Kidney (tissue), 14 donors: ENCODE data around the gene EXD2. TPM values are rescaled to one million over a fixed set of nuclear protein-coding genes. Genes with fewer than 3 reads are reported as not detected.
"Not testable (repeated sequence)": the region's sequence is repeated elsewhere in the genome, so short reads cannot be mapped to it uniquely, and the experiment has no call there.

ENCODE experiments used
- DNase-seq, 5 donors: peaks; one replicate each; pipeline ENCODE4 v3.0.0-alpha.2; 2013 to 2020
- FAIRE-seq: peaks from 2 replicates; lab custom pipeline; 2012; peaks lifted over from hg19 to GRCh38; lab: Jason Lieb, UNC
- H3K27ac ChIP-seq, 2 donors: one replicate each; pipeline ENCODE4 v1.7.0; 2013; ENCODE audit warnings: low read depth in 2 of 2, low read length in 2 of 2, inconsistent platforms in 1 of 2
- H3K27me3 ChIP-seq: one replicate; pipeline ENCODE4 v1.7.1; 2013; ENCODE audit warnings: low read length, inconsistent platforms; ENCODE audit not compliant: control insufficient read depth, insufficient read depth
- H3K36me3 ChIP-seq, 3 donors: one replicate each; pipeline versions ENCODE4 v1.7.0 to v1.7.1; 2013; ENCODE audit warnings: low read length in 3 of 3, control low read depth in 1 of 3, inconsistent platforms in 1 of 3; ENCODE audit not compliant: insufficient read depth in 3 of 3, control insufficient read depth in 2 of 3
- H3K4me1 ChIP-seq, 3 donors: one replicate each; pipeline versions ENCODE4 v1.7.0 to v1.7.1; 2013; ENCODE audit warnings: low read length in 3 of 3, inconsistent platforms in 1 of 3, low read depth in 1 of 3; ENCODE audit not compliant: control insufficient read depth in 2 of 3, insufficient read depth in 2 of 3
- H3K4me3 ChIP-seq, 3 donors: one replicate each; pipeline versions ENCODE4 v1.7.0 to v1.8.1; 2013; ENCODE audit warnings: low read length in 3 of 3, control low read depth in 1 of 3, inconsistent platforms in 1 of 3
- H3K9ac ChIP-seq, 3 donors: one replicate each; pipeline versions ENCODE4 v1.7.0 to v1.7.1; 2013; ENCODE audit warnings: low read length in 3 of 3, control low read depth in 1 of 3, inconsistent platforms in 1 of 3
- H3K9me3 ChIP-seq, 3 donors: one replicate each; pipeline versions ENCODE4 v1.7.0 to v1.7.1; 2013; ENCODE audit warnings: low read length in 3 of 3, control low read depth in 1 of 3, inconsistent platforms in 1 of 3; ENCODE audit not compliant: control insufficient read depth in 2 of 3, insufficient read depth in 1 of 3
- intact Hi-C: fragments of 100-400 bp; cut with DNase I; formaldehyde crosslinking; loops from one replicate; pipeline ENCODE4 v1.11.1; 2022
- polyA plus RNA-seq: library from polyadenylated mRNA; stranded (reverse); fragments of 350-450 nt; fragmentation: Illumina TruSeq; extraction: RNeasy Lipid Tissue Mini Kit (QIAGEN cat#74804); gene quantifications from one replicate; pipeline ENCODE4 v1.2.3, GENCODE V29; 2014; ENCODE audit warnings: low read depth, low replicate concordance; ENCODE audit not compliant: insufficient read depth
- total RNA-seq: library from RNA; stranded (reverse); fragmentation: NEBNext Ultra II Directional; extraction: Animal tissue kit (Norgen Biotek cat#: 25700); gene quantifications from one replicate; pipeline ENCODE4 v1.2.1, GENCODE V29; 2021
- TF ChIP-seq, protein P1 (sequence below): IDR thresholded peaks from 3 replicates; pipeline ENCODE4 v1.5.1; 2012; ENCODE audit warnings: mild to moderate bottlenecking, moderate library complexity, borderline replicate concordance; ENCODE audit not compliant: insufficient read depth; ENCODE audit errors: extremely low read depth
- donor health status: control.
- donor health status: control.
- donor health status: control.
- donor health status: control.
- donor health status: control.
- donor health status: DM: yes; HTN: yes; CAD: no.
- donor health status: Normal renal cell carcinoma (clear cell type).

The EXD2 gene
- total and polyA plus RNA-seq, 2 donors from 2014 or later, result 13.7 to 24.5 TPM

DNA sequence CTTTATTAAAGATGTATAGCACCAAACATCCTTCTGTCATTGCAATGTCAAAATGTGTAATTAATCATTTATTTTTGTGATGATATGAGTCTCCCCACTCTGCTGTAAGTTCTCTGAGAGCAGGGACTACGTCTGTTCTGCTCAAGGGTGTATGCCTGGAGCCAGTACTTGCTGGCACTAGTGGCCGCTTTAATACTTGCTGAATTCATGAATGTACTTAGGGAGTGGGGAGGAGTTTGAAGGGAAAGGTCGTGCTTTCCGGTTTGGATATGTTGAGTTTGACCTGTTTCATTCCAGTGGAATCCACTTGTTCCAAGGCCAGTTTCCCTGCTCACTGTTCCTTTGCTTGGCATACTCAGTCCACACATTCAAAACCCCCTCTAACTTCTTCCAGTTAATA is 36.5 kb upstream of the EXD2 start:
- no peaks in the 10 kb centered on the region for H3K36me3 ChIP-seq
- intact Hi-C loops, result no loop called here
- DNase-seq (peak in 2 of 5 donors; percentile 57 to 62), FAIRE-seq (peak; percentile 62)
- TF ChIP-seq, protein P1, sequence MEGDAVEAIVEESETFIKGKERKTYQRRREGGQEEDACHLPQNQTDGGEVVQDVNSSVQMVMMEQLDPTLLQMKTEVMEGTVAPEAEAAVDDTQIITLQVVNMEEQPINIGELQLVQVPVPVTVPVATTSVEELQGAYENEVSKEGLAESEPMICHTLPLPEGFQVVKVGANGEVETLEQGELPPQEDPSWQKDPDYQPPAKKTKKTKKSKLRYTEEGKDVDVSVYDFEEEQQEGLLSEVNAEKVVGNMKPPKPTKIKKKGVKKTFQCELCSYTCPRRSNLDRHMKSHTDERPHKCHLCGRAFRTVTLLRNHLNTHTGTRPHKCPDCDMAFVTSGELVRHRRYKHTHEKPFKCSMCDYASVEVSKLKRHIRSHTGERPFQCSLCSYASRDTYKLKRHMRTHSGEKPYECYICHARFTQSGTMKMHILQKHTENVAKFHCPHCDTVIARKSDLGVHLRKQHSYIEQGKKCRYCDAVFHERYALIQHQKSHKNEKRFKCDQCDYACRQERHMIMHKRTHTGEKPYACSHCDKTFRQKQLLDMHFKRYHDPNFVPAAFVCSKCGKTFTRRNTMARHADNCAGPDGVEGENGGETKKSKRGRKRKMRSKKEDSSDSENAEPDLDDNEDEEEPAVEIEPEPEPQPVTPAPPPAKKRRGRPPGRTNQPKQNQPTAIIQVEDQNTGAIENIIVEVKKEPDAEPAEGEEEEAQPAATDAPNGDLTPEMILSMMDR, result peak; percentile 16
- H3K9ac ChIP-seq, result no peak overlapping the region
- no peaks in the 10 kb centered on the region for H3K27me3 ChIP-seq
- H3K9me3 ChIP-seq, result no peaks in the 10 kb centered on the region
- H3K4me3 ChIP-seq, result peak overlapping the region in 2 of 3 donors; percentile 2 to 26
- peaks cover 0 to 17% (median 9%) of the 10 kb centered on the region in 3 donors for H3K4me1 ChIP-seq
- H3K27ac ChIP-seq, result peak overlapping the region in 1 of 2 donors; percentile 79

DNA sequence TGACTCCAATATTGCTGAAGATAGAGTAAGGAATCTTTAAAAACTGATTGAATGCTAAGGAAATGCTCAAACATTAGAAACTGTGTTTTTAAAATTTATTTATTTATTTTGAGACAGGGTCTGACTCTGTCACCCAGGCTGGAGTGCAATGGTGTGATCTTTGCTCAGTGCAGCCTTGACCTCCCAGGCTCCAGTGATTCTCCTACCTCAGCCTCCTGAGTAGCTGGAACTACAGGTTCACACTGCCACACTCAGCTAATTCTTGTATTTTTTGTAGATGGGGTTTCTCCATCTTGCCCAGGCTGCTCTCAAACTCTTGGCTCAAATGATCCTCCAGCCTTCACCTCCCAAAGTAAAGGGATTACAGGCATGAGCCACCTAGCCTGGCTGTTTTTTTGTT is 35.1 kb upstream of the EXD2 start:
- Histone ChIP-seq H3K9me3 (no peaks in the 10 kb centered on the region), H3K4me3 (no peak overlapping the region), H3K36me3 (no peaks in the 10 kb centered on the region), H3K4me1 (peaks cover 0 to 6% (median 5%) of the 10 kb centered on the region in 3 donors), H3K9ac (no peak overlapping the region), H3K27me3 (no peaks in the 10 kb centered on the region), H3K27ac (no peak overlapping the region)
- TF ChIP-seq, protein P1, result no peak
- DNase-seq, result no peak
- FAIRE-seq, result no peak
- intact Hi-C loops, result no loop called here

DNA sequence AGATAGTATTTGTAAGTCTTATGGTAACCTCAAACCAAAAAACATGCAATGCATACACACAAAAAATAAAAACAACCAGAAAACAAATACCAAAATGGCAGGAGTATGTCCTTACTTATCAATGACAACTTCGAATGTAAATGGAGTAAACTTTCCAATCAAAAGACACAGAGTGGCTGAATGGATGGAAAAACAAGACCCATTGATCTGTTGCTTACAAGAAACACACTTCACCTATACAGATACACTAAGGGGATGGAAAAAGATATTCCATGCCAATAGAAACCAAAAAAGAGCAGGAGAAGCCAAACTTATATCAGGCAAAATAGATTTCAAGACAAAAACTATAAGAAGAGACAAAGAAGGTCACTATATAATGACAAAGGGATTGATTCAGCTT is 29.7 kb upstream of the EXD2 start:
- Histone ChIP-seq H3K9ac (no peak overlapping the region), H3K27me3 (no peaks in the 10 kb centered on the region), H3K4me3 (no peak overlapping the region), H3K4me1 (no peaks in the 10 kb centered on the region), H3K27ac (no peak overlapping the region), H3K9me3 (no peaks in the 10 kb centered on the region), H3K36me3 (no peaks in the 10 kb centered on the region)
- intact Hi-C loops, result no loop called here
- TF ChIP-seq, protein P1, result no peak
- peak; percentile 25 for FAIRE-seq
- no peak for DNase-seq

DNA sequence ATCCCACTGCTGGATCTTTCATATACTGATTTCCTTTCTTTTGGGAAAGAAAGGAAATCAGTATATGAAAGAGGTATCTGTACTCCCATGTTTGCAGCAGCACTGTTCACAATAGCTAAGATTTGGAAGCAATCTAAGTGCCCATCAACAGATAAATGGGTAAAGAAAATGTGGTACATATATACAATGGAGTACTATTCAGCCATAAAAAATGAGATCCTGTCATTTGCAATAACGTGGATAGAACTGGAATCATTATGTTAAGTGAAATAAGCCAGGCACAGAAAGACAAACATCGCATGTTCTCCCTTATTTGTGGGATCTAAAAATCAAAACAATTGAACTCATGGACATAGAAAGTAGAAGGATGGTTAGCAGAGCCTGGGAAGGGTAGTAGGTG is 25.5 kb upstream of the EXD2 start:
- H3K27me3 ChIP-seq, FAIRE-seq, H3K4me3 ChIP-seq, H3K4me1 ChIP-seq, H3K9me3 ChIP-seq, H3K27ac ChIP-seq, H3K36me3 ChIP-seq, intact Hi-C loops, H3K9ac ChIP-seq, DNase-seq: not testable (repeated sequence)
